NOMO-1 treated with dmso at 0.1 percent for 144 hours (cell line): ENCODE measurements around the gene P3H1.
"Not testable (repeated sequence)": the region's sequence is repeated elsewhere in the genome, so short reads cannot be mapped to it uniquely, and the experiment has no call there.

Source experiments
- DNase-seq: peaks from one replicate; lab custom pipeline; 2025; ENCODE audit not compliant: unreplicated experiment; lab: John Stamatoyannopoulos, UW

Gene P3H1

GRCh38 chr1:42773420-42773819 lies 6.6 kb upstream of the P3H1 start:
- no peak for DNase-seq

GRCh38 chr1:42769811-42770210 lies 3.0 kb upstream of the P3H1 start:
- no peak for DNase-seq

GRCh38 chr1:42768172-42768571 lies 1.3 kb upstream of the P3H1 start:
- DNase-seq = no peak

GRCh38 chr1:42767510-42768000 lies 727 bp upstream of the P3H1 start:
- DNase-seq = no peak

- DNase-seq = no peak
Observed at GRCh38 chr1:42765832-42766740, 742 bp downstream of the P3H1 start.

- no peak for DNase-seq
Observed at GRCh38 chr1:42765269-42765668, 1.6 kb downstream of the P3H1 start.

- DNase-seq = no peak
Observed at GRCh38 chr1:42762269-42762668, 4.6 kb downstream of the P3H1 start.

GRCh38 chr1:42761567-42761966 lies 5.3 kb downstream of the P3H1 start:
- DNase-seq = no peak

GRCh38 chr1:42759114-42759513 lies 7.7 kb downstream of the P3H1 start:
- DNase-seq = no peak

GRCh38 chr1:42758641-42759040 lies 8.2 kb downstream of the P3H1 start:
- peak; percentile 61 for DNase-seq

- DNase-seq = no peak
Observed at GRCh38 chr1:42757892-42758275, 8.9 kb downstream of the P3H1 start.

- DNase-seq = peak; percentile 42
Observed at GRCh38 chr1:42756956-42757891, 9.6 kb downstream of the P3H1 start.

GRCh38 chr1:42753070-42753469 lies 13.8 kb downstream of the P3H1 start:
- DNase-seq = no peak

- DNase-seq = no peak
Observed at GRCh38 chr1:42752284-42752683, 14.5 kb downstream of the P3H1 start.

GRCh38 chr1:42751511-42752070 lies 15.2 kb downstream of the P3H1 start:
- DNase-seq = not testable (repeated sequence)

- no peak for DNase-seq
Observed at GRCh38 chr1:42750041-42750440, 16.8 kb downstream of the P3H1 start.

- DNase-seq = no peak
Observed at GRCh38 chr1:42748461-42749410, 18.1 kb downstream of the P3H1 start.

GRCh38 chr1:42748021-42748420 lies 18.8 kb downstream of the P3H1 start:
- no peak for DNase-seq

GRCh38 chr1:42747125-42747524 lies 19.7 kb downstream of the P3H1 start:
- DNase-seq = no peak

- no peak for DNase-seq
Observed at GRCh38 chr1:42746436-42747105, 20.3 kb downstream of the P3H1 start.
